NCI-H226 (cell line): ENCODE measurements around the gene KCNJ5.
A peak's percentile ranks its signal among the peaks of the same experiment; 100 is the strongest.

Experiments used
- DNase-seq: peaks from one replicate; pipeline ENCODE4 v3.0.0-alpha.2; 2015

The KCNJ5 gene

GRCh38 chr11:128872094-128872493 lies 19.1 kb upstream of the KCNJ5 start:
- no peak for DNase-seq

- no peak for DNase-seq
Observed at GRCh38 chr11:128872594-128872993, 18.6 kb upstream of the KCNJ5 start.

GRCh38 chr11:128874427-128874826 lies 16.7 kb upstream of the KCNJ5 start:
- DNase-seq: no peak

- no peak for DNase-seq
Observed at GRCh38 chr11:128876133-128876650, 15.0 kb upstream of the KCNJ5 start.

GRCh38 chr11:128877726-128878125 lies 13.4 kb upstream of the KCNJ5 start:
- no peak for DNase-seq

GRCh38 chr11:128878455-128878854 lies 12.7 kb upstream of the KCNJ5 start:
- DNase-seq: no peak

GRCh38 chr11:128879817-128880216 lies 11.3 kb upstream of the KCNJ5 start:
- no peak for DNase-seq

GRCh38 chr11:128881221-128881620 lies 9.9 kb upstream of the KCNJ5 start:
- DNase-seq: no peak

- DNase-seq: no peak
Observed at GRCh38 chr11:128882451-128882850, 8.7 kb upstream of the KCNJ5 start.

- no peak for DNase-seq
Observed at GRCh38 chr11:128884054-128884453, 7.1 kb upstream of the KCNJ5 start.

- peak; percentile 51 for DNase-seq
Observed at GRCh38 chr11:128884703-128885338, 6.3 kb upstream of the KCNJ5 start.

- peak; percentile 52 for DNase-seq
Observed at GRCh38 chr11:128886406-128887124, 4.6 kb upstream of the KCNJ5 start.

GRCh38 chr11:128888034-128888985 lies 2.8 kb upstream of the KCNJ5 start:
- no peak for DNase-seq

- DNase-seq: no peak
Observed at GRCh38 chr11:128889657-128890213, 1.4 kb upstream of the KCNJ5 start.

GRCh38 chr11:128890216-128890542 lies 977 bp upstream of the KCNJ5 start:
- DNase-seq: no peak

GRCh38 chr11:128891913-128892398 lies 800 bp downstream of the KCNJ5 start:
- no peak for DNase-seq

- DNase-seq: peak; percentile 89
Observed at GRCh38 chr11:128892866-128893565, 1.9 kb downstream of the KCNJ5 start.

GRCh38 chr11:128893578-128894285 lies 2.6 kb downstream of the KCNJ5 start:
- no peak for DNase-seq

GRCh38 chr11:128894286-128894681 lies 3.1 kb downstream of the KCNJ5 start:
- DNase-seq: no peak

GRCh38 chr11:128894685-128895084 lies 3.5 kb downstream of the KCNJ5 start:
- DNase-seq: peak; percentile 76

- no peak for DNase-seq
Observed at GRCh38 chr11:128895526-128895925, 4.4 kb downstream of the KCNJ5 start.

GRCh38 chr11:128896356-128896755 lies 5.2 kb downstream of the KCNJ5 start:
- DNase-seq: no peak
